ENCODE measurements around the gene VAT1. TPM values are rescaled to one million over a fixed set of nuclear protein-coding genes. Genes with fewer than 3 reads are reported as not detected.
A peak's percentile ranks its signal among the peaks of the same experiment; 100 is the strongest.

The VAT1 gene
- total and polyA plus RNA-seq, 2 of the 13 experiments (the other 11 are each of a cell fraction or from before 2014, with no cell fraction given), result 143 to 205 TPM

GRCh38 chr17:43010667-43011308, 11.4 kb downstream of the VAT1 start (continued):
- TF ChIP-seq TP53 (CRISPR knock-in tag; conservative IDR thresholded peaks at IDR 0.05) (no peak), CEBPG (CRISPR knock-in tag; IDR thresholded peaks at IDR 0.05) (peak; percentile 63), TAF15 (IDR thresholded peaks at IDR 0.05; ENCODE audit: low read depth, low read length, poor library complexity, severe bottlenecking) (no peak), ZNF329 (CRISPR knock-in tag; IDR thresholded peaks at IDR 0.05; ENCODE audit: low read depth) (no peak), BORCS8-MEF2B (CRISPR knock-in tag; IDR thresholded peaks at IDR 0.05) (no peak), NFAT5 (CRISPR knock-in tag; IDR thresholded peaks at IDR 0.05) (no peak), KDM3A (CRISPR knock-in tag; IDR thresholded peaks at IDR 0.05; ENCODE audit: low read depth) (no peak), LRRFIP1 (CRISPR knock-in tag; conservative IDR thresholded peaks at IDR 0.05) (no peak), SMAD9 (CRISPR knock-in tag; IDR thresholded peaks at IDR 0.05) (no peak), WIZ (CRISPR knock-in tag; IDR thresholded peaks at IDR 0.05) (no peak), SMYD3 (CRISPR knock-in tag; IDR thresholded peaks at IDR 0.05) (no peak), ZNF432 (CRISPR knock-in tag; IDR thresholded peaks at IDR 0.05; ENCODE audit: borderline replicate concordance) (no peak)
- TF ChIP-seq, protein P1, sequence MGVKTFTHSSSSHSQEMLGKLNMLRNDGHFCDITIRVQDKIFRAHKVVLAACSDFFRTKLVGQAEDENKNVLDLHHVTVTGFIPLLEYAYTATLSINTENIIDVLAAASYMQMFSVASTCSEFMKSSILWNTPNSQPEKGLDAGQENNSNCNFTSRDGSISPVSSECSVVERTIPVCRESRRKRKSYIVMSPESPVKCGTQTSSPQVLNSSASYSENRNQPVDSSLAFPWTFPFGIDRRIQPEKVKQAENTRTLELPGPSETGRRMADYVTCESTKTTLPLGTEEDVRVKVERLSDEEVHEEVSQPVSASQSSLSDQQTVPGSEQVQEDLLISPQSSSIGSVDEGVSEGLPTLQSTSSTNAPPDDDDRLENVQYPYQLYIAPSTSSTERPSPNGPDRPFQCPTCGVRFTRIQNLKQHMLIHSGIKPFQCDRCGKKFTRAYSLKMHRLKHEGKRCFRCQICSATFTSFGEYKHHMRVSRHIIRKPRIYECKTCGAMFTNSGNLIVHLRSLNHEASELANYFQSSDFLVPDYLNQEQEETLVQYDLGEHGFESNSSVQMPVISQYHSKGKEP (CRISPR knock-in tag; IDR thresholded peaks at IDR 0.05), result no peak
- TF ChIP-seq, protein P2, sequence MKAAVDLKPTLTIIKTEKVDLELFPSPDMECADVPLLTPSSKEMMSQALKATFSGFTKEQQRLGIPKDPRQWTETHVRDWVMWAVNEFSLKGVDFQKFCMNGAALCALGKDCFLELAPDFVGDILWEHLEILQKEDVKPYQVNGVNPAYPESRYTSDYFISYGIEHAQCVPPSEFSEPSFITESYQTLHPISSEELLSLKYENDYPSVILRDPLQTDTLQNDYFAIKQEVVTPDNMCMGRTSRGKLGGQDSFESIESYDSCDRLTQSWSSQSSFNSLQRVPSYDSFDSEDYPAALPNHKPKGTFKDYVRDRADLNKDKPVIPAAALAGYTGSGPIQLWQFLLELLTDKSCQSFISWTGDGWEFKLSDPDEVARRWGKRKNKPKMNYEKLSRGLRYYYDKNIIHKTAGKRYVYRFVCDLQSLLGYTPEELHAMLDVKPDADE (CRISPR knock-in tag; IDR thresholded peaks at IDR 0.05), result no peak
- TF ChIP-seq, protein P3, sequence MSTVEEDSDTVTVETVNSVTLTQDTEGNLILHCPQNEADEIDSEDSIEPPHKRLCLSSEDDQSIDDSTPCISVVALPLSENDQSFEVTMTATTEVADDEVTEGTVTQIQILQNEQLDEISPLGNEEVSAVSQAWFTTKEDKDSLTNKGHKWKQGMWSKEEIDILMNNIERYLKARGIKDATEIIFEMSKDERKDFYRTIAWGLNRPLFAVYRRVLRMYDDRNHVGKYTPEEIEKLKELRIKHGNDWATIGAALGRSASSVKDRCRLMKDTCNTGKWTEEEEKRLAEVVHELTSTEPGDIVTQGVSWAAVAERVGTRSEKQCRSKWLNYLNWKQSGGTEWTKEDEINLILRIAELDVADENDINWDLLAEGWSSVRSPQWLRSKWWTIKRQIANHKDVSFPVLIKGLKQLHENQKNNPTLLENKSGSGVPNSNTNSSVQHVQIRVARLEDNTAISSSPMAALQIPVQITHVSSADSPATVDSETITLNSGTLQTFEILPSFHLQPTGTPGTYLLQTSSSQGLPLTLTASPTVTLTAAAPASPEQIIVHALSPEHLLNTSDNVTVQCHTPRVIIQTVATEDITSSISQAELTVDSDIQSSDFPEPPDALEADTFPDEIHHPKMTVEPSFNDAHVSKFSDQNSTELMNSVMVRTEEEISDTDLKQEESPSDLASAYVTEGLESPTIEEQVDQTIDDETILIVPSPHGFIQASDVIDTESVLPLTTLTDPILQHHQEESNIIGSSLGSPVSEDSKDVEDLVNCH (CRISPR knock-in tag; IDR thresholded peaks at IDR 0.05), result no peak
